WTC11 (cell line): ENCODE results near the gene LSR. TPM values are rescaled to one million over a fixed set of nuclear protein-coding genes. Genes with fewer than 3 reads are reported as not detected.
A peak's percentile ranks its signal among the peaks of the same experiment; 100 is the strongest.

Source experiments
- ATAC-seq: fragments of 200-7000 bp; cut with Tn5 transposase; 2 replicates; pipeline ENCODE4 v1.10.0; 2021; ENCODE audit warnings: mild to moderate bottlenecking, moderate library complexity
- CTCF ChIA-PET: fragments of 300-600 bp; sonication (Branson Sonifier 250); formaldehyde crosslinking; loops from one replicate; lab custom pipeline; 2021; ENCODE audit warnings: antibody characterized with exemption; lab: Charles Lee
- POLR2A ChIA-PET: fragments of 350-600 bp; sonication (Branson Sonifier 250); formaldehyde crosslinking; loops from one replicate; lab custom pipeline; 2021; ENCODE audit warnings: antibody characterized with exemption; lab: Charles Lee
- DNase-seq: peaks from one replicate; pipeline ENCODE4 v3.0.0; 2021; ENCODE audit warnings: low spot score
- H3K27ac Mint-ChIP-seq: 2 replicates; pipeline ENCODE4 v1.8.0; 2021; ENCODE audit warnings: mixed read lengths
- H3K27me3 Mint-ChIP-seq: 2 replicates; pipeline ENCODE4 v1.8.0; 2021; ENCODE audit warnings: low read depth, mild to moderate bottlenecking, moderate library complexity, mixed read lengths
- H3K36me3 Mint-ChIP-seq: 2 replicates; pipeline ENCODE4 v1.8.0; 2021; ENCODE audit warnings: mixed read lengths
- H3K4me1 Mint-ChIP-seq: 2 replicates; pipeline ENCODE4 v1.8.0; 2022; ENCODE audit warnings: mixed read lengths
- H3K4me3 Mint-ChIP-seq: 2 replicates; pipeline ENCODE4 v1.8.0; 2021; ENCODE audit warnings: mild to moderate bottlenecking, moderate library complexity, mixed read lengths
- H3K9me3 Mint-ChIP-seq: 2 replicates; pipeline ENCODE4 v1.8.0; 2021; ENCODE audit warnings: mixed read lengths
- ATF1 ChIP-seq: sonication (generic); formaldehyde crosslinking; IDR thresholded peaks from 2 replicates; pipeline ENCODE4 v1.8.1; 2023; ENCODE audit warnings: mild to moderate bottlenecking, moderate library complexity, missing genetic modification reagents
- CBFB ChIP-seq: sonication (generic); formaldehyde crosslinking; IDR thresholded peaks from 2 replicates; pipeline ENCODE4 v1.8.1; 2022; ENCODE audit warnings: mild to moderate bottlenecking, low read depth, missing genetic modification reagents
- FOXJ3 ChIP-seq: sonication (generic); formaldehyde crosslinking; IDR thresholded peaks from 2 replicates; pipeline ENCODE4 v1.9.0; 2021; ENCODE audit warnings: missing genetic modification reagents, mild to moderate bottlenecking, borderline replicate concordance
- GTF2I ChIP-seq: fragments of 250-450 bp; sonication (Bioruptor Pico); conservative IDR thresholded peaks from 2 replicates; pipeline ENCODE4 v1.4.0; 2021; ENCODE audit warnings: mild to moderate bottlenecking
- IRF2 ChIP-seq: sonication (generic); formaldehyde crosslinking; IDR thresholded peaks from 2 replicates; pipeline ENCODE4 v1.8.0; 2022; ENCODE audit warnings: low read depth, missing genetic modification reagents, borderline replicate concordance
- JUN ChIP-seq: sonication (generic); formaldehyde crosslinking; IDR thresholded peaks from 2 replicates; pipeline ENCODE4 v1.8.0; 2023; ENCODE audit warnings: mild to moderate bottlenecking, missing genetic modification reagents
- KAT7 ChIP-seq: sonication (generic); formaldehyde crosslinking; IDR thresholded peaks from 2 replicates; pipeline ENCODE4 v1.8.1; 2023; ENCODE audit warnings: missing genetic modification reagents, mild to moderate bottlenecking, borderline replicate concordance
- NR1H2 ChIP-seq: sonication (generic); formaldehyde crosslinking; IDR thresholded peaks from 2 replicates; pipeline ENCODE4 v1.9.0; 2021; ENCODE audit warnings: mild to moderate bottlenecking, moderate library complexity, missing genetic modification reagents
- NR2C2 ChIP-seq: sonication (generic); formaldehyde crosslinking; IDR thresholded peaks from 2 replicates; pipeline ENCODE4 v1.8.0; 2022; ENCODE audit warnings: mild to moderate bottlenecking, missing genetic modification reagents
- OVOL2 ChIP-seq: fragments of 250-450 bp; sonication (Bioruptor Pico); IDR thresholded peaks from 2 replicates; pipeline ENCODE4 v1.9.0; 2021; ENCODE audit warnings: mild to moderate bottlenecking, borderline replicate concordance
- SMAD4 ChIP-seq: sonication (generic); formaldehyde crosslinking; IDR thresholded peaks from 2 replicates; pipeline ENCODE4 v1.8.0; 2022; ENCODE audit warnings: mild to moderate bottlenecking, missing genetic modification reagents
- TEAD4 ChIP-seq: sonication (generic); formaldehyde crosslinking; IDR thresholded peaks from 2 replicates; pipeline ENCODE4 v1.8.0; 2022; ENCODE audit warnings: mild to moderate bottlenecking, missing genetic modification reagents
- ZBTB21 ChIP-seq: sonication (generic); formaldehyde crosslinking; IDR thresholded peaks from 2 replicates; pipeline ENCODE4 v1.8.1; 2023; ENCODE audit warnings: mild to moderate bottlenecking, missing genetic modification reagents, borderline replicate concordance
- ZNF219 ChIP-seq: sonication (generic); formaldehyde crosslinking; IDR thresholded peaks from 2 replicates; pipeline ENCODE4 v1.8.0; 2023; ENCODE audit warnings: missing genetic modification reagents, mild to moderate bottlenecking, borderline replicate concordance
- ZNF232 ChIP-seq: sonication (generic); formaldehyde crosslinking; IDR thresholded peaks from 2 replicates; pipeline ENCODE4 v1.8.0; 2022; ENCODE audit warnings: mild to moderate bottlenecking, missing genetic modification reagents
- ZNF263 ChIP-seq: sonication (generic); formaldehyde crosslinking; IDR thresholded peaks from 2 replicates; pipeline ENCODE4 v1.8.1; 2022; ENCODE audit warnings: low read depth, mild to moderate bottlenecking, moderate library complexity, missing genetic modification reagents
- ZNF317 ChIP-seq: sonication (generic); formaldehyde crosslinking; IDR thresholded peaks from 2 replicates; pipeline ENCODE4 v1.8.1; 2023; ENCODE audit warnings: low read depth, mild to moderate bottlenecking, moderate library complexity, missing genetic modification reagents, borderline replicate concordance
- ZNF396 ChIP-seq: fragments of 250-450 bp; sonication (Bioruptor Pico); IDR thresholded peaks from 2 replicates; pipeline ENCODE4 v1.8.0; 2021; ENCODE audit warnings: mild to moderate bottlenecking, moderate library complexity, borderline replicate concordance
- ZNF416 ChIP-seq: fragments of 250-450 bp; sonication (Bioruptor Pico); IDR thresholded peaks from 2 replicates; pipeline ENCODE4 v1.9.0; 2021; ENCODE audit warnings: mild to moderate bottlenecking, inconsistent platforms
- total RNA-seq: library from RNA; stranded (reverse); gene quantifications from 3 replicates; pipeline ENCODE4 v1.2.3, GENCODE V29; 2021
- TF ChIP-seq, protein P1 (sequence below): sonication (generic); formaldehyde crosslinking; IDR thresholded peaks from 2 replicates; pipeline ENCODE4 v1.8.0; 2022; ENCODE audit warnings: mild to moderate bottlenecking, missing genetic modification reagents
- TF ChIP-seq, protein P2 (sequence below): sonication (generic); formaldehyde crosslinking; IDR thresholded peaks from 2 replicates; pipeline ENCODE4 v1.8.0; 2022; ENCODE audit warnings: mild to moderate bottlenecking, missing genetic modification reagents
- TF ChIP-seq, protein P3 (sequence below): fragments of 250-450 bp; sonication (Bioruptor Pico); conservative IDR thresholded peaks from 2 replicates; pipeline ENCODE4 v1.9.0; 2021; ENCODE audit warnings: mild to moderate bottlenecking

The LSR gene
- total RNA-seq, 1 experiment from 2014 or later = 130 TPM

- TF ChIP-seq FOXJ3 (no peak), ZNF396 (CRISPR knock-in tag) (no peak), ZNF232 (CRISPR knock-in tag) (no peak), ZNF219 (no peak), JUN (CRISPR knock-in tag) (no peak), ATF1 (CRISPR knock-in tag) (no peak), KAT7 (CRISPR knock-in tag) (no peak), SMAD4 (CRISPR knock-in tag) (no peak), NR2C2 (CRISPR knock-in tag) (no peak), IRF2 (CRISPR knock-in tag) (no peak)
- TF ChIP-seq, protein P1, sequence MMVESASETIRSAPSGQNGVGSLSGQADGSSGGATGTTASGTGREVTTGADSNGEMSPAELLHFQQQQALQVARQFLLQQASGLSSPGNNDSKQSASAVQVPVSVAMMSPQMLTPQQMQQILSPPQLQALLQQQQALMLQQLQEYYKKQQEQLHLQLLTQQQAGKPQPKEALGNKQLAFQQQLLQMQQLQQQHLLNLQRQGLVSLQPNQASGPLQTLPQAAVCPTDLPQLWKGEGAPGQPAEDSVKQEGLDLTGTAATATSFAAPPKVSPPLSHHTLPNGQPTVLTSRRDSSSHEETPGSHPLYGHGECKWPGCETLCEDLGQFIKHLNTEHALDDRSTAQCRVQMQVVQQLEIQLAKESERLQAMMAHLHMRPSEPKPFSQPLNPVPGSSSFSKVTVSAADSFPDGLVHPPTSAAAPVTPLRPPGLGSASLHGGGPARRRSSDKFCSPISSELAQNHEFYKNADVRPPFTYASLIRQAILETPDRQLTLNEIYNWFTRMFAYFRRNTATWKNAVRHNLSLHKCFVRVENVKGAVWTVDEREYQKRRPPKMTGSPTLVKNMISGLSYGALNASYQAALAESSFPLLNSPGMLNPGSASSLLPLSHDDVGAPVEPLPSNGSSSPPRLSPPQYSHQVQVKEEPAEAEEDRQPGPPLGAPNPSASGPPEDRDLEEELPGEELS (CRISPR knock-in tag) = no peak
- TF ChIP-seq, protein P2, sequence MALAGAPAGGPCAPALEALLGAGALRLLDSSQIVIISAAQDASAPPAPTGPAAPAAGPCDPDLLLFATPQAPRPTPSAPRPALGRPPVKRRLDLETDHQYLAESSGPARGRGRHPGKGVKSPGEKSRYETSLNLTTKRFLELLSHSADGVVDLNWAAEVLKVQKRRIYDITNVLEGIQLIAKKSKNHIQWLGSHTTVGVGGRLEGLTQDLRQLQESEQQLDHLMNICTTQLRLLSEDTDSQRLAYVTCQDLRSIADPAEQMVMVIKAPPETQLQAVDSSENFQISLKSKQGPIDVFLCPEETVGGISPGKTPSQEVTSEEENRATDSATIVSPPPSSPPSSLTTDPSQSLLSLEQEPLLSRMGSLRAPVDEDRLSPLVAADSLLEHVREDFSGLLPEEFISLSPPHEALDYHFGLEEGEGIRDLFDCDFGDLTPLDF = no peak
- Mint-ChIP-seq H3K36me3 (peaks cover 48% of the 10 kb centered on the region), H3K4me3 (no peak overlapping the region), H3K4me1 (peaks cover 10% of the 10 kb centered on the region), H3K27ac (no peak overlapping the region), H3K27me3 (no peaks in the 10 kb centered on the region), H3K9me3 (no peaks in the 10 kb centered on the region)
- POLR2A ChIA-PET = interaction anchor here (0.6 to 1.0 kb wide), 3 partner anchors 105 to 507 kb away, joined by 3 read pairs; no protein-coding TSS in a partner anchor
- no peak for ATAC-seq
- CTCF ChIA-PET = interaction anchor here (0.9 to 2.4 kb wide), 2 partner anchors 115 to 238 kb away, joined by 4 to 6 read pairs; no protein-coding TSS in a partner anchor
- DNase-seq = peak; percentile 5
Measured at GRCh38 chr19:35257113-35257461, 8.3 kb downstream of the LSR start.

- Mint-ChIP-seq H3K9me3 (no peaks in the 10 kb centered on the region), H3K27me3 (no peaks in the 10 kb centered on the region), H3K36me3 (peaks cover 29% of the 10 kb centered on the region), H3K4me1 (peaks cover 7% of the 10 kb centered on the region; the same call in 1 of the 2 replicates), H3K4me3 (no peak overlapping the region)
- peak; percentile 0 for DNase-seq
- POLR2A ChIA-PET = interaction anchor here (1.0 kb wide), 1 partner anchor 9 kb away, joined by 3 read pairs; no protein-coding TSS in a partner anchor
- no peak for ATAC-seq
- CTCF ChIA-PET = interaction anchor here (0.6 to 1.3 kb wide), 3 partner anchors 9 to 118 kb away, joined by 3 to 4 read pairs (median 4); partner anchors contain the start of gene FXYD7
- TF ChIP-seq GTF2I (CRISPR knock-in tag) = no peak
- TF ChIP-seq, all 79 proteins: peak for 0
- H3K27ac Mint-ChIP-seq = peak overlapping the region; percentile 63; the same call in 1 of the 2 replicates
Measured at GRCh38 chr19:35260694-35261304, 12.0 kb downstream of the LSR start.

- ATAC-seq = no peak
- no peak overlapping the region; the same call in 1 of the 2 replicates for H3K27ac Mint-ChIP-seq
- ChIA-PET CTCF (interaction anchor here (0.6 to 2.0 kb wide), 4 partner anchors 8 to 195 kb away, joined by 3 to 4 read pairs (median 4); partner anchors contain the start of genes FAM187B and FXYD7), POLR2A (interaction anchor here (1.0 kb wide), 1 partner anchor 8 kb away, joined by 3 read pairs; no protein-coding TSS in a partner anchor)
- H3K36me3 Mint-ChIP-seq = peaks cover 30% of the 10 kb centered on the region
- no peaks in the 10 kb centered on the region for H3K27me3 Mint-ChIP-seq
- TF ChIP-seq OVOL2 (CRISPR knock-in tag) = no peak
- no peak for TF ChIP-seq CBFB
- TF ChIP-seq, protein P3, sequence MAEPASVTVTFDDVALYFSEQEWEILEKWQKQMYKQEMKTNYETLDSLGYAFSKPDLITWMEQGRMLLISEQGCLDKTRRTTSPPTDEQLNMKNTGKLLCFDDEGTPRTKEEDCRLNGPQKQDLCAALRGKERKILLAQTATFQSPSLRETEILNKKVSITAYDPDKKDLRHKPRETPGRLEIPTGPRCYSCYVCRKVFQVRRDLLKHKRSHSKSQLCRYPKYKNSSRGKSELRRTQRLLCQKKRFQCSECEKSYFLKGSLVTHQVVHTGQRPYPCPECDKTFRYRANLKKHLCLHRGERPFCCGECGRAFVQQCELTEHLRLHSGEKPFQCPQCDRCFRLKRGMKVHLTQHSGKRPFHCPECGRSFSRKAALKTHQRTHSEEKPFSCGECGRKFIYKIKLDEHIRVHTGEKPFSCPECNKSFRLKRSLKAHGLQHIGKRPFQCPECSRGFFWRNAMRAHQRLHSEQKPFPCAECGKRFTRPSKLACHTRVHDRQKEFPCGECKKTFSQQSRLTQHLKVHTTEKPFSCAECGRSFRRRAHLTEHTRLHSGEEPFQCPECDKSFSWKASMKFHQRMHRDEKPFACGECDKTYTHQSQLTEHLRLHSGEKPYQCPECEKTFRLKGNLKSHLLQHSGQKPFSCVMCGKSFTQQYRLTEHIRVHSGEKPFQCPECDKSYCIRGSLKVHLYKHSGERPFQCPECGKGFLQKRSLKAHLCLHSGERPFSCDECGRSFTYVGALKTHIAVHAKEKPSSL (CRISPR knock-in tag) = no peak
- no peak for TF ChIP-seq ZBTB21
- no peak for TF ChIP-seq ZNF263 (CRISPR knock-in tag)
- TF ChIP-seq TEAD4 (CRISPR knock-in tag) = no peak
- no peak for TF ChIP-seq FOXJ3
- TF ChIP-seq ZNF416 (CRISPR knock-in tag) = no peak
- no peak for TF ChIP-seq ZNF317 (CRISPR knock-in tag)
- TF ChIP-seq NR1H2 (CRISPR knock-in tag) = no peak
- H3K4me1 Mint-ChIP-seq = peaks cover 8% of the 10 kb centered on the region
- no peak overlapping the region for H3K4me3 Mint-ChIP-seq
- H3K9me3 Mint-ChIP-seq = no peaks in the 10 kb centered on the region
- DNase-seq = peak; percentile 3
Measured at GRCh38 chr19:35261356-35262100, 12.7 kb downstream of the LSR start.
